Mesenteric fat pad (tissue), 1 donor: Measurements from ENCODE around the gene DOK6. TPM values are rescaled to one million over a fixed set of nuclear protein-coding genes. Genes with fewer than 3 reads are reported as not detected.
"Not testable (repeated sequence)": the region's sequence is repeated elsewhere in the genome, so short reads cannot be mapped to it uniquely, and the experiment has no call there.

Experiments
- DNase-seq: peaks from one replicate; pipeline ENCODE4 v3.0.0-alpha.2; 2020; ENCODE audit warnings: low spot score
- total RNA-seq: library from RNA; stranded (reverse); fragmentation: NEBNext Ultra II Directional; extraction: Animal tissue kit (Norgen Biotek cat#: 25700); gene quantifications from one replicate; pipeline ENCODE4 v1.2.1, GENCODE V29; 2021
- donor health status: DM: yes; HTN: yes; CAD: no.

Gene DOK6
- total RNA-seq, 1 donor from 2014 or later = 1.6 TPM

- no peak for DNase-seq
These were observed 221.5 kb downstream of the DOK6 start for GRCh38 chr18:69622184-69622583.

DNA sequence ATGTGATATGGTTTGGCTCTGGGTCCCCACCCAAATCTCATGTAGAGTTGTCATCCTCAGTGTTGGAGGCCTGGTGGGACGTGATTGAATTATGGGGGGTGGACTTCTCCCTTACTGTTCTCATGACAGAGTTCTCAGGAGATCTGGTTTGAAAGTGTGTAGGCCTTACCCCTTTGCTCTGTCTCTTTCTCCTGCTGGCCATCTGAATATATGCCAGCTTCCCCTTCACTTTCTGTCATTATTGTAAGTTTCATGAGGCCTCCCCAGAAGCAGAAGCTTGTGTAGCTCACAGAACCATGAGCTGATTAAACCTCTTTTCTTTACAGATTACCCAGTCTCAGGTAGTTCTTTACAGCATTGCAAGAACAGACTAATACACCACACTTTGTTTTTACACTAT, 222.3 kb downstream of the DOK6 start:
- DNase-seq = no peak

- DNase-seq = no peak
These were observed 225.5 kb downstream of the DOK6 start for GRCh38 chr18:69626171-69626570.

GRCh38 chr18:69626643-69627242, 226.1 kb downstream of the DOK6 start:
- DNase-seq = no peak

DNA sequence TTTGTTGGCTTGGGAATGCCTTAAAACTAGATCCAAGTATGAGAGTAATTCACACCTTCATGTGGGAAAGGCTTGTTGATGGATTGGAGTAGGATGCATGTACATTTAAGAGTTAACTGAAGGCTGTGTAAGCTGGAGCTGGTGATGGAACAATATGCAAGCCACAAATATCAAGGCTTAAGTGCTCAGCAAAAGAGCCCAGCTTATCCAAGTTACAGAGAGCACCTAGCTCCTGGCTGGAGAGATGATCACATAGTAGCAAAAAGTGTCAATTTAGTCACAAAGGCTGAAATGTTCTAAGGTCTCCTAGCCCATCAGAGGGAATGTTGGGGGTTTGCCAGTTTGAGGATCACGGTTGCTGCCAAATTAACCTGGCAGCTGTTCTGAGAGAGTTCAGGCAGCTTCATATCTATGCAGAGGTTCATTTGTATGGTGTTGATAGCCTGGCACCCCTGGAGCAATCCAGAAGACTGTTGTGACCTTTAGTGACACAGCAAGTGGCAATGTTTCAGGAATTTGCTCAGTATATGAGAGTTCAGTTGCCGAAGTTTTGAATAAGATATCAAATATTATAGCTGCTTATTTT, 228.2 kb downstream of the DOK6 start:
- DNase-seq = no peak

DNA sequence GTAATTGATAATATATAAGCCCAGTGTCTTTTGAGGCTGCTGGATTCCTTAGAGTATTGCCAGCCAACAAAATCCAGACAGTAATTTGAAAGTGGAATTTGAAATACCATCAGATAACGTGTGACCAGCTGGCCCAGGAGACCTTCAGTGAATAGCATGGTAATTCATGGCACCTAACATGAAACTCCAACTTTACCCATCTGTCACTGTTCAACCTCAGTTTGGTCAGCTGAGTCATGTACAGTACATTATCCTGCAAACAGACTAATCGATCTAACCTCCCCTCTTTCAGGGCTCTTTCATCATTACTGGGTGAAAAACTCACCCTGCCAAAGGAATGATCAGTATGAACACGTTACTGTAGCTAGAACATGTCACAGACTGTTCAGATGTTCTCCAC, 230.6 kb downstream of the DOK6 start:
- no peak for DNase-seq

- no peak for DNase-seq
These were observed 234.8 kb downstream of the DOK6 start for GRCh38 chr18:69635482-69635881.

DNA sequence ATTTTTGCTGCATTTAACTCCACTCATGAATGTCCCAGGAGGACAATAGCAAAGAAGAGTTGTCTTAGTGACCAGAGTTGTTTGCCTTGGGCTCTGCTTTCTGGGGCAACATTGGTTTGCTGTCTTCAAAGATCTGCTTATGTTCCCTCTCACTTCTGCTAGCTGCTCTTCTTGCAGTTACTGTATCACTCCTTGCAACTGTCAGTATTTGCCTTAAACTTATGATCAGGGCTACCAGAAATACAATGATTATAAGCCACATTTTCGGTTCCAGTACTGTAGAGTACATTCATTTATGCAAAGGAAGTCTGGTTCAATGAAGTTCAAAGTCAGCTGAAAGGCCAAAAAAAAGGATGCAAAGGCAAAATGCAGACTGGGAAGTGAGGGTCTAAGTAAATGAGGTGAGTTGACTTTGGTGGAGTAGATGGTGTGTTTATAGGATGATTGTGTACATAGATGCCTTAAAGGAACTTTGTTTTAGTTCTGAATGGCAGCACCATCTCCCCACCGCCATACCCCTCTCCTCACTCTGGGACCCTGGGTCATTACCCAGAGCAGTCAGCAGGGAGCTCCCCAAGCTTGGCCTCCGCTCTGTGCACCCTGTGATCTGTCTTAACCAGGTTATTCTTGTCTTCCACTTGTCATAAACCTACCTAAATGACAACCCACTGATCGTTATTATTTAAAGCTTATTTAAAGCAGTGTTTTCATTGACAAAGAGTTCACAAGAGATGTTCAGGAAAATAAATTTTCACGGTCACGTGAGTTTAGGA, 236.0 kb downstream of the DOK6 start:
- DNase-seq = no peak

DNA sequence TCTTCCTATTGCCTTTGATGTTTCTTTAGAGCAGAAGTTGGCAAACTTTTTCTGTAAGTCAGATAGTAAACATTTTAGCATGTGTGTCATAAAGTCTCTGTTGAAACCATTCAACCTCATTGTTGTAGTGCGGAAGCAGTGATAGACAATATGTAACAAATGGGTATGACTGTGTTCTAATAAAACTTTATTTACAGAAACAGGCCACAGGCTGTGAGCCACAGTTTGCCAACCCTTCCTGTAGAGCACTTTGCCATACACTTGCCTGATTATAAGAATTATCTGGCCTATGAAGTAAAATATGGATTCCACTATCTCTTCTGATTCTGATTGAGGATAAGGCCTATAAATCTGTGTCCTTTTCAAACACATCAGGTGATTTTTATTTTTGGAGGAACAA, 237.4 kb downstream of the DOK6 start:
- no peak for DNase-seq

DNA sequence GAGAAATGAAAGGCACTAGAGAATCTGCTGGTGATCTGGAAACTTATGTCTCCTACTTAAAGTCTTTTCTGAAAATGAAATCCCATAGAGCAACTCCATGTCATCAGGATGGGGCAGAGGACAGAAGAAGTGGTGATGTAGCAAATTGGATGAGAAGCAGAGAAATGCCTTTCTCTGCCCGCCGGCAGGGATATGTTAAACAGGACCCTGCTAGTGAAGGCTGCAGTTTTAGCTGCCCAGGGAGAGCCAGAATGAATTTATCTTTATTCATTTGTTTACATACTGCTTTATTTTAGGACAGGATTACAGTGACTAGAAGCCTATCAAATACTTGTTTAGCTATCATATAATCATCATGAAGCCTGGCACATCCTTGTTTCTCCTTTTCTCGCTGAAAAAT, 247.0 kb downstream of the DOK6 start:
- no peak for DNase-seq

DNA sequence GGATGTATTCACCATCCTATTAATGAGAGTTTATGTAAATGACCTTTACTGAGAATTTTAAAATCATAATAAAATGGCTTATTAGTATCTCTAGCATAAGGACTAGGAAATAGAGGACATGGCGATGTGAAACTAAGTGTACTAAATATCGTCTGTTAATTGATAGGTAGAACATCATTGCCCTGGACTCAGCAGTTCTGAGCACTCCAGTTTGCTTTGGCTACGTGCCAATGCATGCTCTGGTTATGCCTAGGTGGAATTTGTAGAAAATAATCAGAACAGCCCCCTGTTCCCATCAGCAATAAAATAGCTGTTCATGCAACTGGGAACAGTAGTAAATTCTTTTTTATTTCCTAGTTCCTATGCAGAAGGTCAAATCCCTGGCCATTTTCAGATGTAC, 247.8 kb downstream of the DOK6 start:
- no peak for DNase-seq

DNA sequence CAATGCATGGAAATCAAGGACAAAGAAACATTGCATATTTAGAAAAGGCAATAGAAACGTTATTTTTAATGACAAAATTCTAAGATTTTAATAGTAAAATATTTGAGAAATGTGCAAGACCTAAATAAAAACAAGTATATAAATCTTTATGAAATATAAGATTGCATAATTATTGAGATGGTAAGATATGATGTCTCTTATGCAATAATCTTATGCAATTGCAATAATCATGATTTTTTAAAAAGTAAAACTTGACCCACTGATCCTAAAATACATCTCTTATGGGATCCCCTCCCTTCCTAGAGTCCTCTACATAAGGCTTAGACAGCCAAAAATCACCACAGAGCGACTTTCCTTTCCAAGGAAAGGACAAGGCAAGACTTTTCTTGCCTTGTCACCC, 249.0 kb downstream of the DOK6 start:
- DNase-seq = no peak

DNA sequence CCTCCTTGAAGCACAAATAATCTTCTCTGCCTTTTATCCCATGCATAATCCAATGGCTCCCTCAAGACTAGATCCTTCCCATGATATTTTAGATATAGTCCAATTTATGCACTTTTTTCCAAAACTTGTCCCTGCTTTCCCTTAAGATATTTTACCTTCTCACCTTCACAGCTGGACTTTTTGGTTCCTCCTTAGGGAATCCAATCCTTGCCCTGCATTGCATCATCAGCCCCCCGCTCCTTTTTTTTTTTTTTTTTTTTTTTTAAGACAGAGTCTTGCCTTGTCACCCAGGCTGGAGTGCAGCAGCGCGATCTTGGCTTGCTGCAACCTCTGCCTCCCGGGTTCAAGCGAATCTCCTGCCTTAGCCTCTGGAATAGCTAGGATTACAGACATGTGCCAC, 250.6 kb downstream of the DOK6 start:
- no peak for DNase-seq

- DNase-seq = no peak
These were observed 255.1 kb downstream of the DOK6 start for GRCh38 chr18:69655816-69656215.

DNA sequence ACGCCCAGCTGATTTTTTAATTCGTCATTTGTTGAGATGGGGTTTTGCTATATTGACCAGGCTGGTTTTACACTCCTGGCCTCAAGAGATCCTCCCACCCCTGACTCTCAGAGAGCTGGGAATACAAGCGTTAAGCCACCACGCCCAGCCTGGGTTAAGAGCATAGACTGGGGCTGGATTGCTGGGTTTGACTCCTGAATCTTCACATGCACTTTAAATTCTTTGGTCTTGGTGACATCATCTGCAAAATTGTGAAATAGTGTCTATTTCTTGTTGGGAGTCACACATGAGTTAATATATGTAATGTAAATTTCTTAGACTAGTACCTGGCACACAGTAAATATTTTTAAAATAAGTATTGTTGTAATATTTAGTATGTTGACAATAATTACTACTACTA, 257.4 kb downstream of the DOK6 start:
- DNase-seq = no peak

DNA sequence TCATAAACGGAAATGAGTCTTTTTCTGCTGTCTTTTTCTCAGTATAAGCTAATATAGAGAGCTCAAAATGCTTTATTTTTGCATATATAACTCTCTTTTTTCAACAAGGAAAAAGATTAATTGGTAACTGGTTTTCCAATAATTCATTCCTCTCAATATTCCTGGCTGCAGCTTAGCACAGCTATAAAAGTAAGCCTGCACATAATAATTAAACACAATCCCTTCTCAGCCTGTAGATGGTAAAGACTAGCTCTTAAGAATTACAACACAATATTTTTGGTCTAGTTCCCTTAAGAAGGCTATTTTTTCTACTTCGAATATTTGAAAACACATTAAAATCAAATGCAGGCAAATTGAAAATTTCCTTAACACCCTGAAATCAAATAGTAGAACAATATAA, 258.0 kb downstream of the DOK6 start:
- no peak for DNase-seq

DNA sequence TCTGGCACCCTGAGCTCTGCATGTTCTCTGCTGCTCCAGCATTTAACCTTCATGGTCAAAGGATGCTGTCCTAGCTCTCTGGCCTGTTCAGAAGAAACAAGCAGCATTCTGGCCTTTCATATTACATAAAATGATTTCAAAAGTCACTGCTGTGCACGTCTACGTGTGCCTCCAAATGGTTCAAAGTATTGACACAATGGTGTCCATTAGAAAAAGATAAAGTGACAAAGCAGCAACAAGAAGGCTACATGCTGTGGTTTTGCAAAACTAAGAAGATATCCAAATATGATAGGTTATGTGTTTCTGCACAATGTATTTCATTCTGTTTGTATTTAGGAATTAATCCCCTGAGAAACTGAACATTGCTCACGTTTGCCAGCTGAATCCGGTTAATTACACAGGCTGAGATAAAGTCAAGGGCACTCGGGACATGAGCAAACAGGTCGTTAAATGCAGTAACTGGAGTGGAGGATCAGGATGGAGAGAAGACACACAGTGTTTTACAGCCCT, 258.5 kb downstream of the DOK6 start:
- DNase-seq = no peak

GRCh38 chr18:69662090-69662489, 261.4 kb downstream of the DOK6 start:
- DNase-seq = not testable (repeated sequence)

DNA sequence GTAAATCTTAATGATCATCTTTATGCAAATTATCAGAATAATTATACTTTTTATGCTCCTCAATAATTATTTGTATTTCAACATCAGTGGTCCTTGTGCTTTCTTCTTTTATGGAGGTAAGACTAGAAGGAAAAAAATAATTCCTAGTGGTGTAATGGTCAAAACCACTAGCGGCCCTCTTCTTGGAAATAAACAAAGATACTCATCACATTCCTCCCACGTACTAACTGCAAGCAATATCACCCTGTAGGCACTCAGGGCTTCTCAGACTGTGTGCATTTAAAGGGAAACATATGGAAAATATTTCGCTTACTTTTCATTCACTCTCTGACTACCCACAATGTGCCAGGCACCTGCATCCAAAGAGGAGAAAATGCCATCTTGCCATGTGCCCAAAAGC, 263.7 kb downstream of the DOK6 start:
- DNase-seq = no peak

- no peak for DNase-seq
These were observed 273.7 kb downstream of the DOK6 start for GRCh38 chr18:69674292-69674877.

- no peak for DNase-seq
These were observed 274.3 kb downstream of the DOK6 start for GRCh38 chr18:69674966-69675365.

DNA sequence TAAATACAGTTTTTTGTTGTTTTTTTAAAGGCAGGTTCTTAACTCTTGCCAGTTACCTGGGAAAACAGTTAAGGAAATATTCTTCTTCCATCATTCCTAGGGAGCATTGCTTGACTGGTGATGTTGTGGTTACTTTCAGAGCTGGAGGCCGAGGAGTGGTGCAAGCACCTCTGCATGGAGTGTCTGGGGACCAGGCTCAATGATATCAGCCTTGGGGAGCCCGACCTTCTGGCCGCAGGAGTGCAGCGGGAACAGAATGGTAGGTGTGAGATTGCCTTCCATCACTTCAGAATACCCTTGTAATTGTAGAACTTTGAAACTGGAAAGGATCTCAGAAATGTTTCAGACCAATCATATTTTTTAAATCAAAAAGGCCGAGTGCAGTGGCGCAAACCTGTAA, 276.9 kb downstream of the DOK6 start:
- DNase-seq = no peak
